HG03342 (cell line): ENCODE data around the gene DNM3.
"Not testable (repeated sequence)": the region's sequence is repeated elsewhere in the genome, so short reads cannot be mapped to it uniquely, and the experiment has no call there.

Experiments
- ATAC-seq: cut with Tn5 transposase; IDR thresholded peaks from one replicate; pipeline ENCODE4 v1.9.1; 2021; ENCODE audit warnings: mild to moderate bottlenecking, moderate library complexity; ENCODE audit not compliant: unreplicated experiment

Gene DNM3

DNA sequence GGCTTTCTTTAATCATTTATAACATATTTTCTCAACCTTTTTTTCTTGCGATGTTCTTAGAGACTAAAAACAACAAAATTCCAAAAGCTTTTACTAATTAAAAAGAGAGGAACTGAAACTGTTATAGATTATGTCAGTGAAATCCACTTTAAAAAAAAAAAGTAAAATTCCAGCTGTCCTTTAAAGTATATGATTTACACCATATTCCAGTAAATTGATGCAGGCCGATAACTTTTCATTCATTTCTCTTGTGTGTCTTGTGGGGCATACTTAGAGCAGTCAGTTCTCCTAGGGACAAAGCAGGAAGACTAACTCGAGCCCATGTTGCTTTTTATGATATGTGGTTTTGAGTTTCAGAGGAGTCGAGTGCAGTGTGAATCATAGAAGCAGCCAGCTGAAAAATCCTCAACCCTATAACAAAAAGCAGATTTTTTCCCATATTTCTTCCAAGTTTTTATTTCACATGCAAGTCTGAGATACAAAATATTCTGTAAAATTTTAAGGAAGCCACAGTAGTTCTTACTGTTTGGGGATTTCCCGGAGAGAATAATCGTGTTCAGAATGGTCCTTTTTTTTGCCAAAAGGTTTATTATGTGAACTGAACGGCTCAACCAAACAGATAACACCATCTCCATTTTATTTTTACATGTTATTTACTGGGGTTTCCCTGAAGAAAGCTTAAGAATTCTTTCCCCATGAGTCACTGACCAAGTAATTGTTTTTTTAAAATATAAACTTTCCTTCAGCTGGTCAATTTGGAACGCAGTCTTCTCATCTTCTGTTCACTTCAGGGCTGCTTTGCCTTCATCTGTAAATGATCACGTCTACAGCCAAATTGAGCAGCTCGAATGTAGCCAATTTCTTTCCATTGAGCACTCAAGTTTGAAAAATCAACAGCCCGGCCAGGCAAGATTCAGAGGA is 502.2 kb downstream of the DNM3 start:
- no peak for ATAC-seq

GRCh38 chr1:172344444-172344843 is 503.1 kb downstream of the DNM3 start:
- ATAC-seq: no peak

DNA sequence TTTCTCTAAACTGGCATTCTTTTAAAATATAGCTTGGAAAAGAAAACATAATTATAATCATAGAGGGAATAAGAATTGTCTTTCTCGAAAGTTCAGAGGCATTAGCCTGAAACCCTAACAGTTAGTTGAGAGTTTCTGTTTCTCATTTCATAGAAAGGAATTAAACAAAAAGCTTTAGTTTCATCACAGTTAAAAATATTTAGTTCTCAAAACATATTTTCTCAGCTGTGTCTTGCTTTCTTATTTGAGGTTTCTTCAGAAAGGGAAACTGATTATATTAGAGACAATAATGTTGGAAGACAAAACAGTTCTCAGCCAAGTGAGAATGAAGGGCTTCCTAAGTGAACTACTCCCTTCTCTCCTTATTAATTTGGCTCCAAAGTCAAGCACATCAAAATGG is 503.8 kb downstream of the DNM3 start:
- no peak for ATAC-seq

DNA sequence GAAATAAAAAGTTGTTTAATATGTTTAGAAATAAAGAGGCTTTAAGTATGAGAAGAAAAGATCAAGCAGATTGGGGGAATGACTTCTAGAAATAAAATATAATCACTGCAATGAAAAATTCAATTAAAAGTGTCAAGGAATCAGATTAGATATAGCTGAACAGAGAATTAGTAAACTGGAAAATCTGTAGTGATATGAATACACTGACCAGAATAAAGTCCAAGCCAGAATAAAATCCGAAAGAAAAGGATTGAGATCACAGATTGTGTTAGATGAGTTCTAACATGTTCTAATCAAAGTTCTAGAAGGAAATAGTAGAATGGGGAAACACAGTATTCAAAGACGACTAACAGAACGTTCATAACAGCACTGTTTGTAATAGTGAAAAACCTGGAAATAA is 506.1 kb downstream of the DNM3 start:
- no peak for ATAC-seq

- ATAC-seq: no peak
Observed at GRCh38 chr1:172350856-172351255, 509.6 kb downstream of the DNM3 start.

DNA sequence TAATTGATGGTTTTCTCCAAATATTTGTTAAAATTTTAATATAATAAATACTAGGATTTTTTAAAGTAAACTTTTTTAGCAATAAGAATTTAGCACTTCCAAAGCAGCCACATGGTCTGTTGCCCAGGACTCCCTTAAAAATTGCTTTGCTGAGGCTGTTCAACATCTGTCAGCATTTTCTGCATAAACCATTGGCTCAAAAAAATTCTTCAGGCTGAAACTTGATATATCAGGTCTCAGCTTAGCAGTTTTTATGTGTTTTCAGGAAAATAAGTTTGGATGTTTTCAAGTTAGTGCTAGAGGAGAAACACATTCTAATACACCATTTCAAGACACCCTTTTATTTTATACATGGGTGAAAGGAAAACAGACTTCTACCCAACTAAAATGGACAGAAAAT is 510.0 kb downstream of the DNM3 start:
- ATAC-seq: no peak

DNA sequence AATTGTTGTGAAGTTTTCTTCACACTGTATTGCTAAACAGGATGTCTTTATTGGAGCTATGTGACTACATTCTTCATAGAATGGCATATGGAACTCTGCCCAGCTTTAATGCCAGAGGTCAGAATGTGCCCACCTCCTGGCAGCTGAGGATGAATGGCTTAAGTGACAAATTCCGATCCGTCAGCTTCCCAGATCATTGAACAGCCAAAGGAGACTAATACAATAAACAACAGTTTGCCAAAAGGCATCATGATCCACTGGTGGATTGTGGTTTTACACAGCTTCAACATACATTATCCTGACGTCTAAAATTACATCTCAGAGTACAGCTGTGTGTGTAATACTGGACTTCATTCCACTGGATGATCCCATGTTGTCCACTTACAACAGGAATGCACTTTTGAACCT is 510.5 kb downstream of the DNM3 start:
- no peak for ATAC-seq

DNA sequence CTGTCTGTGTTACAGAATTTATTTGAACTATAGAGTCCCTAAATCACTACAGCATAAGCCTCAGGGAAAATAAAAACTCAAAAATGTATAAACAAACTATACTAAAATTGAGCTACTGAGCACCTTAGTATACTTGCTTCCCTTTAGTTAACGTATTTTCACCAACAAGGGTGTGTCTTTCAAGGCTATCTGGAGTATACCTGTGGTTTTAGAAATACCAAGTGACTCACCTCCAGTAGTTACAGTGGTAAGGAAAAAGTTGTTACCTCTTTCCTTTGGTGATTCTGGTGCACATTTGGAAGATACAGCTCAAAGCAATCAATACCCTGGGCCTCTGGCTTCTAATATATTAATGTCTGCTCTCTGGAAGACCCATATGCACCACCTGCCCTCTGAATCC is 511.1 kb downstream of the DNM3 start:
- ATAC-seq: no peak

GRCh38 chr1:172354291-172355274 is 513.3 kb downstream of the DNM3 start:
- no peak for ATAC-seq

DNA sequence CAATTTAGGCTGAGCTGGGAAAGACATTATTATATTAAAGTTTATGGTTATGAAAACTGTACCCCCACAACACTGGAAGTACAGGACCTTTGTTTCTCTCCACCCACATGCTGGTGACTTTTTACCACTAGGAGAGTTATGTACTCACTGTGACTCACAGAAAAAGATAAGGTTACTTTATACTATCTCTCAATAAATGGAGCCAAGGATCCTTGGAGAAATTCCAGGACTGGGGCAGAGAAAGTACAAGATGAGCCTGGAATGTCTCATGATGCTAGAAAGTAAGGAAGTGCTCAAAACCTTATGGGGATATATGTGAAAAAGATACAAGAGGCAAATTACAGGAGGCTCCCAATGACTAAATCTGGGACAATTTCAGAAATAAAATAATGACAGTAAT is 515.3 kb downstream of the DNM3 start:
- ATAC-seq: no peak

GRCh38 chr1:172357753-172358385 is 516.6 kb downstream of the DNM3 start:
- ATAC-seq: peak; percentile 10

DNA sequence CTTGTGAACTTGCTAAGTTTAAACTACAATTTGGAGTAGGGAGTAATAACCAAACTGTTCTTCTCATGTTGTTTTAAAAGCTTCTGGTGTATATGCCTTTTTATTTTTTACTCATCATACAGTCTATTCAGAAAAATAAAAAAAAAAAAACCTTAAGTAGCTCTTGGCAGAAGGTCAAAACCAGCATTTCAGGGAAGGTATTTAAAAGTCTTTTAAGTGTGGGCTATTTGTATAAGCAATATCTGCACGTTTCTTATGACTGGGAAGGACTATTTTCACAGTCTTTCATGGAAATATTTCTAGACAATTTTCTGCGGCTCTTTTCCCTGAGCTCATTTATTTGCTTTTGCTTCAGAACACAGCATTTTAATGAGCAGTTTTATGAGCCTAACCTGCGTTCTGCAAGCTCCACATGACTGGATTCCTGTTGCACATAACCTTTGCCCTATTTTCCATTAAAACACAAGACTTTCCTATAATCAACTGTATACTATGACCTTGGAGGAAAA is 518.2 kb downstream of the DNM3 start:
- no peak for ATAC-seq

DNA sequence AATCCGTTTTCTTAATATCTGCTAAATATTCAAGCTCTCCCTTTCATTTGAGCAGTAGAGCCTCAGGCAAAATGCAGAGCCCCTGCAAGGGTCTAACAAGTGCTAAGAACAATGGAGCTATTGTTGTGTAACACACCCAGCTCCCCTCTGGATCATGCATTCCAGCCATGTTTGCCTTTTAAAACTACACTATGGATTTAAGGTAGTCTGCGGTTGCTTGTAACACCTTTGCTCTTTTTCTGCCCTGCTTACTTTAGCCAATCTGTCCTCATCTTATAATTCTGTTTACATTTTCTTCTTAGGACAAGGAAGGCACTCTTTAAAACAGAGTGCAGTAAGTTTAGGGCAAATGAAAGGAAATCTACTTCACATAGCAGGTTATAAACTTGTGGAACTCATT is 519.2 kb downstream of the DNM3 start:
- no peak for ATAC-seq

- ATAC-seq: no peak
Observed at GRCh38 chr1:172360985-172361384, 519.7 kb downstream of the DNM3 start.

DNA sequence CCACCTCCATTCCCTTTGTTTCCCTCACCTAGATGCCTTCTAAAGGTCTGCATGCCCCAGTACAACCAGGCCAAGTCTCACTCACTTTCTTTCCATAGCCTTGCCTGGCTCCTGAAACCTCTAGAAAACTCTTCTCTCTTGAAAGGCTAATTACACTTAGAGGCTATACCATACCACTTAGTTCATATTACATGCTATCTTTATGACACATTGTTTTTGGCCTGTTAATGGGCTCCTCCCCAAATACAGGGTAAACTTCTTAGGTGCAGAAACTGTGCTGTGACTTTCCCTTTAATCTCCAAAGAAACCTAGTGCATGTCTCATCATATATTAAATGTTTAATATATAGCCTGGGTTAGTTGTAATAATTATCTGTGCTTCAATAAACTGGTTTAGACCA is 522.6 kb downstream of the DNM3 start:
- no peak for ATAC-seq

DNA sequence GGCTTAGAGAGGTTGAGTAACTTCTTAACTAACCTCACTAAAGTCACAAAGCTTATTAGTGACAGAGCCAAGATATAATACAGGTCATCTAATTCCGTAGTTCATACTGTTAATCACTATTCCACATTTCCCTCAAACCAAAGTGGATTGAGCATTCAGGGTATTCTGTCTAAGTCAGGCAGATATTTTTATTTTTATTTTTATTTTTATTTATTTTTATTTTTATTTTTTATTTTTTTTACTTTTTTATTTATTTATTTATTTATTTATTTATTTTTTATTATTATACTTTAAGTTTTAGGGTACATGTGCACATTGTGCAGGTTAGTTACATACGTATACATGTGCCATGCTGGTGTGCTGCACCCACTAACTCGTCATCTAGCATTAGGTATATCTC is 530.3 kb downstream of the DNM3 start:
- not testable (repeated sequence) for ATAC-seq

DNA sequence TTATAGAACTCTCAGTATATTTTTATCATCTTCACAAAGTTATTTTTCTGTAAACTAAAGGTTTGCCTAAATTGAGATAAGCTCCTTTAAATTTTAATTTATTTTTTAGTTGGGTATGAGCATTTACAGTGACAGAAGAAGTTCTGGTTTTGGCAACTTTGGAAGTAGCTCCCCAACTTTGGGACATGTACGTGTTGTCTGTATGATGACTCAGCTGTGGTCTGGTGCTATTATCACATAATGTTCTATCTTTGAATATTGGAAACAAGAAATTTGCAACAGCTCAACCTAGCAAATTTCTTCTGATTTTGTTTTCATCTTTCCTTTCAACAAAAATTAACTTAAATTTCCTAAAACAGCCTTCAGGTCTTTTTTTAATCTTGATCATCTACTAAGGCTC is 532.6 kb downstream of the DNM3 start:
- ATAC-seq: no peak

DNA sequence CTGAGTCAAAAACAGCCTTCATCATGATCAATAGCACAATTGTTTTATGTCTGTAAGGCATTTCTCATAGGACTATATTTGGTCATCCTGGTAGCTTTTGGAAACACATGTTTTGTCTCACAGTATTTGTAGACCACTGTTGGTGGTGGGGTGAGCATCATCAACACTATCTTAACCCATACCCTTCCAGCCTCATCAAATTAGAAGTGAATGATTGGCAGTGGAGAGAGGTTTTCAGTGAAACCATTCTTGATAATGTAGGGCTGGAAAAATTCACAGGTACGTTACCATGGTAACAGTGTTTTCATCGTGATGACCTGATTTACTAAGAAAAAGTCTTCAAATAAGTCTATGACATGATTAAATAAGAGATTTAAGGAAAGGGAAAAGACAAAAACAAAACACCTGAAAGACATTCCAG is 533.9 kb downstream of the DNM3 start:
- no peak for ATAC-seq

- ATAC-seq: no peak
Observed at GRCh38 chr1:172376431-172376830, 535.1 kb downstream of the DNM3 start.

DNA sequence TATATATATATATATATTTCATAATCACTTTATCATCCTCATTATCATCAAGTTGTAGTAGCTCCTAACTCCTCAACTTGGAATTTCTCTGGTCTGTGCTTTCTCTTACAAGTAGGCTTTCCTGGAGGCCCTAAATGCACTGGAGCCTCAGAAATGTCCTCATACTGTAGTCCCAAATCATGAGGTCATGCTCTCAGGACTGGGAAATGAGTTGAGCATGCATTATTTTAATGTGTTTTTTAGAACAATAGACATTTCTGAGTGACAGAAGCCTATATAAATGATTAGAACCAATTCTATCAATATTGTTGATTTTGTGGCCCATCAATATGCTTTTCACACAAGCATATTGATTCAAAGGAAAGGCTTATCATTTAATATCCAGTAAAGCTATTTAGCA is 536.3 kb downstream of the DNM3 start:
- no peak for ATAC-seq
